ENCODE data around the gene ABCC3. TPM values are rescaled to one million over a fixed set of nuclear protein-coding genes. Genes with fewer than 3 reads are reported as not detected.

ABCC3 gene
- total and polyA plus RNA-seq, 2 donors (not counting 1 experiment from before 2014, with no cell fraction given) = 11.5 to 34.8 TPM

DNA sequence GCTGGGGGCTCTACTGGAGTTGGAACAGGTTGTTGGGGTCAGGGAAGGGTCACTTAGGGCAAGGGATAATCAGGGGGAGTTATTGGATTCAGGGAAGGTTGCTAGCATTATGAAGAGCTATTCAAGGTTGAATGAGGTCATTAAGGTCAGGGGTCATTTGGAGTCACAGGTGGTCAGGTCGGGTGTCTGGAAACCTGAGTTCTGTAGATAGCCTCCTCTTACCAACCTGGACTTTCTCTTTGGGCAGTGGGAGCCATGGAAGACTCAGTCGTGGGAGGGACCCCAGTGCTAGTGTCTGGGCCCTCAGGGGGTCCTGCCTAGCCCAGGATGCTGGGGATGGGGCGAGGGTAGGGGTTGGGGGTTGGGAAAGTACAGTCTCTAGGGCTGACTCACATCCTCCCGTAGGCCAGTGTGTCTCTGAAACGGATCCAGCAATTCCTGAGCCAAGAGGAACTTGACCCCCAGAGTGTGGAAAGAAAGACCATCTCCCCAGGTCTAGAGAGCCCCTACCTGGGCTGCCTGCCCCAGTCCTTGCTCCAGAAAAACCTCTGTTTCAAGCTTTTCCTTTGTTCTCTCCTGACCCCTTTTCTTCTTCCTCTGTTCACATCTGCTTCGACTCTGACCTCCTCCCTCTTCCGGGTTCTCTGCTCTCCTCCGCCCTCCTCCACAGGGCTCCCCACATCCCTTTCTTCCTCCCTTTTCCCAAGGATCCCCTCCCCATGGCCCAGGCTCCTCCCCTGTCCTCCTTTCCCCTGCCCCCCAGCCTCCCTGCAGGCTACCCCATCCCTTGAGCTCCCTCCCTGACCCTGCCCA is 33.5 kb downstream of the ABCC3 start:
- no peaks in the 10 kb centered on the region for H4K20me1 ChIP-seq (ENCODE audit: control insufficient read depth, extremely low read depth, insufficient read depth, low read length)
- H3K27ac ChIP-seq (ENCODE audit: insufficient read depth, low read length) = no peak overlapping the region
- DNase-seq (ENCODE audit: low read depth in 2 of 2) = peak; percentile 36 to 57
- no peaks in the 10 kb centered on the region for H3K27me3 ChIP-seq (ENCODE audit: control insufficient read depth, insufficient read depth, low read length)
- no peak overlapping the region for H3K4me3 ChIP-seq (replicated peaks in 1 of 4; ENCODE audit: control extremely low read depth in 1 of 4, insufficient read depth in 1 of 4, low read depth in 3 of 4, low read length in 4 of 4)
- TF ChIP-seq EZH2 (IDR thresholded peaks at IDR 0.05; ENCODE audit: low read length, missing control alignments) = no peak
- TF ChIP-seq, protein P1, sequence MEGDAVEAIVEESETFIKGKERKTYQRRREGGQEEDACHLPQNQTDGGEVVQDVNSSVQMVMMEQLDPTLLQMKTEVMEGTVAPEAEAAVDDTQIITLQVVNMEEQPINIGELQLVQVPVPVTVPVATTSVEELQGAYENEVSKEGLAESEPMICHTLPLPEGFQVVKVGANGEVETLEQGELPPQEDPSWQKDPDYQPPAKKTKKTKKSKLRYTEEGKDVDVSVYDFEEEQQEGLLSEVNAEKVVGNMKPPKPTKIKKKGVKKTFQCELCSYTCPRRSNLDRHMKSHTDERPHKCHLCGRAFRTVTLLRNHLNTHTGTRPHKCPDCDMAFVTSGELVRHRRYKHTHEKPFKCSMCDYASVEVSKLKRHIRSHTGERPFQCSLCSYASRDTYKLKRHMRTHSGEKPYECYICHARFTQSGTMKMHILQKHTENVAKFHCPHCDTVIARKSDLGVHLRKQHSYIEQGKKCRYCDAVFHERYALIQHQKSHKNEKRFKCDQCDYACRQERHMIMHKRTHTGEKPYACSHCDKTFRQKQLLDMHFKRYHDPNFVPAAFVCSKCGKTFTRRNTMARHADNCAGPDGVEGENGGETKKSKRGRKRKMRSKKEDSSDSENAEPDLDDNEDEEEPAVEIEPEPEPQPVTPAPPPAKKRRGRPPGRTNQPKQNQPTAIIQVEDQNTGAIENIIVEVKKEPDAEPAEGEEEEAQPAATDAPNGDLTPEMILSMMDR (conservative IDR thresholded peaks at IDR 0.05 in 1 of 2, IDR thresholded peaks at IDR 0.05 in 1 of 2; ENCODE audit: low read depth in 1 of 2, low read length in 2 of 2) = no peak
- H3K4me1 ChIP-seq (ENCODE audit: control insufficient read depth, extremely low read depth, insufficient read depth, low read length) = peaks cover 13% of the 10 kb centered on the region
- H3K79me2 ChIP-seq (ENCODE audit: control insufficient read depth, insufficient read depth, low read length) = no peaks in the 10 kb centered on the region
- no peaks in the 10 kb centered on the region for H3K9me3 ChIP-seq (ENCODE audit: control insufficient read depth, insufficient read depth, low read depth, low read length)
- no peak overlapping the region for H2AFZ ChIP-seq (ENCODE audit: low read length)
- no peaks in the 10 kb centered on the region for H3K36me3 ChIP-seq (ENCODE audit: control insufficient read depth, insufficient read depth, low read length)
- no peak overlapping the region for H3K4me2 ChIP-seq (ENCODE audit: extremely low read depth, insufficient read depth, low read length)
- no peak overlapping the region for H3K9ac ChIP-seq (ENCODE audit: insufficient read depth, low read length)

DNA sequence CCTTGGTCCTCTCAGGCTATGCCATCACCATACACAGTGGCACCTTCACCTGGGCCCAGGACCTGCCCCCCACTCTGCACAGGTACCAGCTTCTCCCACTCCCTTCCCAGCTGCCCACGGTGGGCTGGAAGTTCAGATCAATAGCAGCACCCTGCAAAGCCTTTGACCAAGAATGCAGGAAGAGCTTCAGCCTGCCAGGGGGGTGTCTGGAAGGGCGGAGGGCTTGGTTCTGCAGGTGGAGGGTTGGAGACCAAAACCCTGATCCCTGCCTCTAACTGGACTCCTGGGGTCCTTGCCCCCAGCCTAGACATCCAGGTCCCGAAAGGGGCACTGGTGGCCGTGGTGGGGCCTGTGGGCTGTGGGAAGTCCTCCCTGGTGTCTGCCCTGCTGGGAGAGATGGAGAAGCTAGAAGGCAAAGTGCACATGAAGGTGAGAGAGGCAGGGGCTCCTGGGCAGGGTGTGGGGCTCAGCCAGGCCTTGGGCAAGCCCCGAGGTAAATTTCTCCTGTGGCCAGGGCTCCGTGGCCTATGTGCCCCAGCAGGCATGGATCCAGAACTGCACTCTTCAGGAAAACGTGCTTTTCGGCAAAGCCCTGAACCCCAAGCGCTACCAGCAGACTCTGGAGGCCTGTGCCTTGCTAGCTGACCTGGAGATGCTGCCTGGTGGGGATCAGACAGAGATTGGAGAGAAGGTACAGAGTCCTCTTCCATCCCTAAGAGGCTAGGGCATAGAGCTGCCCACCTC is 34.3 kb downstream of the ABCC3 start:
- Histone ChIP-seq H4K20me1 (ENCODE audit: control insufficient read depth, extremely low read depth, insufficient read depth, low read length) (no peaks in the 10 kb centered on the region), H3K9me3 (ENCODE audit: control insufficient read depth, insufficient read depth, low read depth, low read length) (no peaks in the 10 kb centered on the region), H3K27me3 (ENCODE audit: control insufficient read depth, insufficient read depth, low read length) (no peaks in the 10 kb centered on the region), H3K4me1 (ENCODE audit: control insufficient read depth, extremely low read depth, insufficient read depth, low read length) (peaks cover 13% of the 10 kb centered on the region), H3K9ac (ENCODE audit: insufficient read depth, low read length) (no peak overlapping the region), H3K4me2 (ENCODE audit: extremely low read depth, insufficient read depth, low read length) (no peak overlapping the region), H2AFZ (ENCODE audit: low read length) (no peak overlapping the region), H3K4me3 (replicated peaks in 1 of 4; ENCODE audit: control extremely low read depth in 1 of 4, insufficient read depth in 1 of 4, low read depth in 3 of 4, low read length in 4 of 4) (no peak overlapping the region), H3K79me2 (ENCODE audit: control insufficient read depth, insufficient read depth, low read length) (no peaks in the 10 kb centered on the region), H3K27ac (ENCODE audit: insufficient read depth, low read length) (no peak overlapping the region), H3K36me3 (ENCODE audit: control insufficient read depth, insufficient read depth, low read length) (no peaks in the 10 kb centered on the region)
- no peak for DNase-seq (ENCODE audit: low read depth in 2 of 2)
- no peak for TF ChIP-seq EZH2 (IDR thresholded peaks at IDR 0.05; ENCODE audit: low read length, missing control alignments)
- TF ChIP-seq, protein P1 (conservative IDR thresholded peaks at IDR 0.05 in 1 of 2, IDR thresholded peaks at IDR 0.05 in 1 of 2; ENCODE audit: low read depth in 1 of 2, low read length in 2 of 2) = no peak

DNA sequence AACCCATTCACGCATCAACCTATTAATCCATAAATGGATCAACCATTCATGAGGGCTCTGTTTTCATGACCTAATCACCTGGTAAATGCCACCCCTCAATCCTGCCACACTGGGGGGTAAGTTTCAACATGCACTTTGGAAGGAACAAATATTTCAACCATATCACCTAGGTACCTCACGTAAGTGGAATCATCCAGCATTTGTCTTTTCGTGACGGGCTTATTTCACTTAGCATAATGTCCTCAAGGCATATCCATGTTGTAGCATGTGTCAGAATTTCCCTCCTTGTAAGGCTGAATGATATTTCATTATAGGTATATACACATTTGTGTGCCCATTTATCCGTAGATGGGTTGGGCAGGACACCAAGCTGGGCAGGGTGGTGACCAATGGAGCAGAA is 37.4 kb downstream of the ABCC3 start:
- Histone ChIP-seq H3K4me1 (ENCODE audit: control insufficient read depth, extremely low read depth, insufficient read depth, low read length) (peaks cover 13% of the 10 kb centered on the region), H2AFZ (ENCODE audit: low read length) (no peak overlapping the region), H3K27ac (ENCODE audit: insufficient read depth, low read length) (no peak overlapping the region), H3K4me2 (ENCODE audit: extremely low read depth, insufficient read depth, low read length) (no peak overlapping the region), H4K20me1 (ENCODE audit: control insufficient read depth, extremely low read depth, insufficient read depth, low read length) (no peaks in the 10 kb centered on the region), H3K27me3 (ENCODE audit: control insufficient read depth, insufficient read depth, low read length) (no peaks in the 10 kb centered on the region), H3K36me3 (ENCODE audit: control insufficient read depth, insufficient read depth, low read length) (no peaks in the 10 kb centered on the region), H3K79me2 (ENCODE audit: control insufficient read depth, insufficient read depth, low read length) (no peaks in the 10 kb centered on the region), H3K4me3 (replicated peaks in 1 of 4; ENCODE audit: control extremely low read depth in 1 of 4, insufficient read depth in 1 of 4, low read depth in 3 of 4, low read length in 4 of 4) (no peak overlapping the region), H3K9ac (ENCODE audit: insufficient read depth, low read length) (no peak overlapping the region), H3K9me3 (ENCODE audit: control insufficient read depth, insufficient read depth, low read depth, low read length) (no peaks in the 10 kb centered on the region)
- DNase-seq (ENCODE audit: low read depth in 2 of 2) = no peak
- TF ChIP-seq EZH2 (IDR thresholded peaks at IDR 0.05; ENCODE audit: low read length, missing control alignments) = no peak
- TF ChIP-seq, protein P1 (conservative IDR thresholded peaks at IDR 0.05 in 1 of 2, IDR thresholded peaks at IDR 0.05 in 1 of 2; ENCODE audit: low read depth in 1 of 2, low read length in 2 of 2) = no peak
